Mesenchymal stem cell (in vitro differentiated cells and primary cell): ENCODE data around the gene BMERB1.
A peak's percentile ranks its signal among the peaks of the same experiment; 100 is the strongest.

Source experiments
- DNase-seq: peaks from one replicate; pipeline ENCODE4 v3.0.0-alpha.2; 2013
- H2AFZ ChIP-seq: one replicate; pipeline ENCODE4 v1.6.1; 2013; ENCODE audit warnings: low read depth, mild to moderate bottlenecking, control low read depth, inconsistent platforms, low read length, moderate library complexity
- H2AK5ac ChIP-seq: 2 replicates; pipeline ENCODE4 v1.6.1; 2013; ENCODE audit warnings: low read length, moderate library complexity, mild to moderate bottlenecking, inconsistent platforms; ENCODE audit not compliant: severe bottlenecking
- H2BK120ac ChIP-seq: one replicate; pipeline ENCODE4 v1.6.1; 2013; ENCODE audit warnings: low read depth, mild to moderate bottlenecking, inconsistent platforms, low read length, moderate library complexity
- H2BK12ac ChIP-seq, 2 experiments: one replicate each; pipeline ENCODE4 v1.6.1; 2013; ENCODE audit warnings: inconsistent platforms in 2 of 2, low read length in 2 of 2, mild to moderate bottlenecking in 2 of 2, moderate library complexity in 2 of 2, control low read depth in 1 of 2
- H2BK15ac ChIP-seq: one replicate; pipeline ENCODE4 v1.6.1; 2013; ENCODE audit warnings: mild to moderate bottlenecking, low read depth, inconsistent platforms; ENCODE audit not compliant: poor library complexity, severe bottlenecking
- H2BK5ac ChIP-seq: 2 replicates; pipeline ENCODE4 v1.6.1; 2013; ENCODE audit warnings: low read depth, mild to moderate bottlenecking, low read length, control low read depth, inconsistent platforms; ENCODE audit not compliant: poor library complexity, severe bottlenecking
- H3K14ac ChIP-seq, 2 experiments: one replicate each; pipeline ENCODE4 v1.6.1; 2013; ENCODE audit warnings: inconsistent platforms in 2 of 2, low read length in 2 of 2, control low read depth in 1 of 2, mild to moderate bottlenecking in 1 of 2, moderate library complexity in 1 of 2
- H3K18ac ChIP-seq, 2 experiments: one replicate each; pipeline ENCODE4 v1.6.1; 2013; ENCODE audit warnings: inconsistent platforms in 2 of 2, low read length in 2 of 2, control low read depth in 1 of 2, low read depth in 1 of 2, mild to moderate bottlenecking in 1 of 2
- H3K23ac ChIP-seq, 2 experiments: one replicate each; pipeline ENCODE4 v1.6.1; 2013; ENCODE audit warnings: inconsistent platforms in 2 of 2, low read length in 2 of 2, mild to moderate bottlenecking in 2 of 2, moderate library complexity in 2 of 2, control low read depth in 1 of 2
- H3K27ac ChIP-seq: 2 replicates; pipeline ENCODE4 v1.5.1; 2013; ENCODE audit warnings: mild to moderate bottlenecking, moderate library complexity, low read length, control low read depth, inconsistent platforms; ENCODE audit not compliant: poor library complexity, severe bottlenecking
- H3K27me3 ChIP-seq, 2 experiments: 2 replicates each; pipeline versions ENCODE4 v1.6.1 to v1.7.0; 2013; ENCODE audit warnings: low read length in 2 of 2, mild to moderate bottlenecking in 2 of 2, moderate library complexity in 2 of 2, control low read depth in 1 of 2, inconsistent platforms in 1 of 2; ENCODE audit not compliant: control insufficient read depth in 1 of 2, insufficient read depth in 1 of 2
- H3K36me3 ChIP-seq, 2 experiments: 2 replicates each; pipeline versions ENCODE4 v1.6.1 to v1.7.0; 2013; ENCODE audit warnings: low read length in 2 of 2, control low read depth in 1 of 2, inconsistent platforms in 1 of 2, low read depth in 1 of 2, mild to moderate bottlenecking in 1 of 2; ENCODE audit not compliant: insufficient read depth in 2 of 2, control insufficient read depth in 1 of 2
- H3K4ac ChIP-seq, 2 experiments: one replicate each; pipeline ENCODE4 v1.6.1; 2013; ENCODE audit warnings: inconsistent platforms in 2 of 2, low read length in 2 of 2, mild to moderate bottlenecking in 2 of 2, moderate library complexity in 2 of 2, control low read depth in 1 of 2, low read depth in 1 of 2
- H3K4me1 ChIP-seq: 2 replicates; pipeline ENCODE4 v1.6.1; 2013; ENCODE audit warnings: low read depth, low read length, control low read depth; ENCODE audit not compliant: control insufficient read depth, insufficient read depth
- H3K4me2 ChIP-seq: 2 replicates; pipeline ENCODE4 v1.6.1; 2013; ENCODE audit warnings: low read length, mild to moderate bottlenecking, inconsistent platforms; ENCODE audit not compliant: poor library complexity, severe bottlenecking
- H3K4me3 ChIP-seq, 2 experiments: 2 replicates each; pipeline versions ENCODE4 v1.5.1 to v1.7.0; 2013; ENCODE audit warnings: low read length in 2 of 2, mild to moderate bottlenecking in 2 of 2, control low read depth in 1 of 2, low read depth in 1 of 2; ENCODE audit not compliant: insufficient read depth in 1 of 2
- H3K79me1 ChIP-seq: replicated peaks from 2 replicates; pipeline ENCODE4 v1.6.1; 2013; ENCODE audit warnings: mild to moderate bottlenecking, control low read depth, low read length, inconsistent platforms; ENCODE audit not compliant: poor library complexity, severe bottlenecking
- H3K9ac ChIP-seq: 2 replicates; pipeline ENCODE4 v1.7.0; 2013; ENCODE audit warnings: mild to moderate bottlenecking, low read length, moderate library complexity
- H3K9me3 ChIP-seq: 2 replicates; pipeline ENCODE4 v1.7.0; 2013; ENCODE audit warnings: mild to moderate bottlenecking, low read length; ENCODE audit not compliant: control insufficient read depth
- H4K8ac ChIP-seq: one replicate; pipeline ENCODE4 v1.6.1; 2013; ENCODE audit warnings: inconsistent platforms, mild to moderate bottlenecking, low read length, moderate library complexity
- H4K91ac ChIP-seq: one replicate; pipeline ENCODE4 v1.6.1; 2013; ENCODE audit warnings: mild to moderate bottlenecking, low read length, inconsistent platforms
- WGBS: methylation state at CpG from one replicate; pipeline ENCODE4 v1.1.7; 2013; ENCODE audit warnings: mixed read lengths; 5-methylcytosine and 5-hydroxymethylcytosine counted together

Gene BMERB1

DNA sequence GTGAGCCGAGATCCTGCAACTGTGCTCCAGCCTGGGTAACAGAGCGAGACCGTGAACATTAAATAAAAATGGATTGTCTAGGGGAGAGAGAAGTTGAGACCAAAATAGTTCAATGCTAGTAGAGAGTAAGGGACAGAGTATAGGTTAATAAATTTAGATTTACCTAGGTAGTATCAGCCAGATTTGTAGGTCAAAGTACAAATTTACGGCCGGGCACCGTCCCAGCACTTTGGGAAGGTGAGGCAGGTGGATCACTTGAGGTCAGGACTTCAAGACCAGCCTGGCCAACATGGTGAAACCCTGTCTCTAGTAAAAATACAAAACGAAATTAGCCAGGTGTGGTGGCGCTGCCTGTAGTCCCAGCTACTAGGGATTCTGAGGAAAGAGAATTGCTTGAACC lies 12.2 kb upstream of the BMERB1 start:
- no peak overlapping the region for H3K14ac ChIP-seq
- no peak overlapping the region for H3K9ac ChIP-seq
- H3K4ac ChIP-seq: no peak overlapping the region
- no peak overlapping the region for H2BK15ac ChIP-seq
- no peaks in the 10 kb centered on the region for H3K4me1 ChIP-seq
- H3K27ac ChIP-seq: no peak overlapping the region
- H3K4me3 ChIP-seq: no peak overlapping the region
- H3K79me1 ChIP-seq: no peaks in the 10 kb centered on the region
- H4K8ac ChIP-seq: no peak overlapping the region
- H2BK120ac ChIP-seq: no peak overlapping the region
- DNase-seq: no peak
- no peak overlapping the region for H2AK5ac ChIP-seq
- H3K23ac ChIP-seq: no peak overlapping the region
- no peaks in the 10 kb centered on the region for H3K27me3 ChIP-seq
- WGBS: 98% methylated on average over 6 of the region's 8 CpGs
- no peak overlapping the region for H2BK12ac ChIP-seq
- no peak overlapping the region for H3K18ac ChIP-seq
- no peaks in the 10 kb centered on the region for H3K36me3 ChIP-seq
- H4K91ac ChIP-seq: no peak overlapping the region
- H2BK5ac ChIP-seq: no peak overlapping the region
- H3K9me3 ChIP-seq: no peaks in the 10 kb centered on the region
- H2AFZ ChIP-seq: no peak overlapping the region
- no peak overlapping the region for H3K4me2 ChIP-seq

DNA sequence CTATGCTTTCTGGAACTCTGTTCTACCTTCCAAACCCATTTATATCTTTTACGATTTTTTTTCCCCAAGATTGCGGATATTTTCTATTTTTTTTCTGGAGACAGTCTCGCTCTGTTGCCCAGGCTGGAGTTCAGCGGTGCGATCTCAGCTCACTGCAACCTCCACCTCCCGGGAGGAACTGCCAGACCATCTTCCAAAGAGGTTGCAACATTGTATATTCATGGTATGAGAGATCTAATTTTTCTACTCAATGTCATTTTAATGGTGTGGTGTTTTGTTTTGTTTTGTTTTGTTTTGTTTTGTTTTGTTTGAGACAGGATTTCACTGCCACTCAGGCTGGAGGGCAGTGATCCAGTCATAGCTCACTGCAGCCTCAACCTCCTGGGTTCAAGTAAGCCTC lies 8.5 kb upstream of the BMERB1 start:
- Histone ChIP-seq H3K27ac (no peak overlapping the region), H2BK5ac (no peak overlapping the region), H2BK12ac (no peak overlapping the region), H2AFZ (no peak overlapping the region), H3K4me3 (no peak overlapping the region), H3K27me3 (no peaks in the 10 kb centered on the region), H2BK120ac (no peak overlapping the region), H3K4me1 (no peaks in the 10 kb centered on the region), H4K91ac (no peak overlapping the region), H2AK5ac (no peak overlapping the region), H3K4me2 (no peak overlapping the region), H3K18ac (no peak overlapping the region), H2BK15ac (no peak overlapping the region), H3K9me3 (no peaks in the 10 kb centered on the region), H3K36me3 (no peaks in the 10 kb centered on the region), H3K79me1 (no peaks in the 10 kb centered on the region), H3K23ac (no peak overlapping the region), H4K8ac (no peak overlapping the region), H3K9ac (no peak overlapping the region), H3K14ac (no peak overlapping the region), H3K4ac (no peak overlapping the region)
- WGBS: 97% methylated on average over 5 of the region's 6 CpGs
- DNase-seq: no peak

GRCh38 chr16:15426796-15427195 lies 7.6 kb upstream of the BMERB1 start:
- no peak overlapping the region for H3K14ac ChIP-seq
- H3K4me1 ChIP-seq: no peaks in the 10 kb centered on the region
- H3K18ac ChIP-seq: no peak overlapping the region
- no peak overlapping the region for H4K91ac ChIP-seq
- H3K4ac ChIP-seq: no peak overlapping the region
- no peak overlapping the region for H2AFZ ChIP-seq
- H3K27ac ChIP-seq: no peak overlapping the region
- H3K9ac ChIP-seq: no peak overlapping the region
- H3K9me3 ChIP-seq: no peaks in the 10 kb centered on the region
- H3K79me1 ChIP-seq: no peaks in the 10 kb centered on the region
- 70% methylated on average over 5 of the region's 6 CpGs for WGBS
- DNase-seq: no peak
- no peaks in the 10 kb centered on the region for H3K27me3 ChIP-seq
- no peak overlapping the region for H2BK15ac ChIP-seq
- H2AK5ac ChIP-seq: no peak overlapping the region
- H3K4me3 ChIP-seq: no peak overlapping the region
- no peak overlapping the region for H2BK120ac ChIP-seq
- H3K36me3 ChIP-seq: no peaks in the 10 kb centered on the region
- no peak overlapping the region for H2BK12ac ChIP-seq
- H3K23ac ChIP-seq: no peak overlapping the region
- no peak overlapping the region for H4K8ac ChIP-seq
- no peak overlapping the region for H3K4me2 ChIP-seq
- no peak overlapping the region for H2BK5ac ChIP-seq

GRCh38 chr16:15427648-15428239 lies 6.6 kb upstream of the BMERB1 start:
- H3K9me3 ChIP-seq: no peaks in the 10 kb centered on the region
- peak overlapping the region; percentile 73 for H2BK120ac ChIP-seq
- H3K27me3 ChIP-seq: no peaks in the 10 kb centered on the region
- H3K14ac ChIP-seq: no peak overlapping the region
- no peak overlapping the region for H3K4me3 ChIP-seq
- H2BK15ac ChIP-seq: no peak overlapping the region
- no peaks in the 10 kb centered on the region for H3K4me1 ChIP-seq
- no peaks in the 10 kb centered on the region for H3K36me3 ChIP-seq
- DNase-seq: peak; percentile 77
- no peak overlapping the region for H2BK12ac ChIP-seq
- H3K4ac ChIP-seq: no peak overlapping the region
- peak overlapping the region; percentile 44 for H3K9ac ChIP-seq
- no peak overlapping the region for H3K18ac ChIP-seq
- H3K23ac ChIP-seq: no peak overlapping the region
- H2AFZ ChIP-seq: no peak overlapping the region
- no peak overlapping the region for H2BK5ac ChIP-seq
- no peak overlapping the region for H3K27ac ChIP-seq
- H3K4me2 ChIP-seq: peak overlapping the region; percentile 26
- H3K79me1 ChIP-seq: no peaks in the 10 kb centered on the region
- no peak overlapping the region for H4K91ac ChIP-seq
- WGBS: 62% methylated on average over 3 of the region's 8 CpGs
- no peak overlapping the region for H2AK5ac ChIP-seq
- H4K8ac ChIP-seq: no peak overlapping the region
